ENCODE measurements around the gene ALK. TPM values are rescaled to one million over a fixed set of nuclear protein-coding genes. Genes with fewer than 3 reads are reported as not detected.

The ALK gene
- polyA plus RNA-seq, 1 donor from 2014 or later, result not detected

DNA sequence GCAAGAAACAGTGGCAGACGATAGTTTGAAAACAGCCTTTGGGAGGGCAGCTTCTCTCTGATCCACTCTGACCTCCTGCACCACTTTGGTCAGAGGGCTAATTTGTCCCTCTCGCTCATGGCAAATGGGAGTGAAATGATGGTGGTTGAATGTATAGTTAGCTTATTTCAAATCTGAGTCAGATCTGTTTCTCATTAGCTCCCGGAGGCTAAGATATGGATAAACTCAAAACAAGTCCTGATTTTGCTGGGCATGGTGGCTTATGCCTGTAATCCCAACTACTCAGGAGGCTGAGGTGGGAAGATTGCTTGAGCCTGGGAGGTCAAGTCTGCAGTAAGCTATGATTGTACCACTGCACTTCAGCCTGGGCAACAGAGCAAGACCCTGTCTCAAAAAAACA lies 145.0 kb downstream of the ALK start:
- H3K27me3 Mint-ChIP-seq, result peaks cover 4% of the 10 kb centered on the region
- H3K36me3 Mint-ChIP-seq, result no peaks in the 10 kb centered on the region
- H3K27ac Mint-ChIP-seq, result no peak overlapping the region
- H3K4me3 Mint-ChIP-seq, result no peak overlapping the region
- H3K4me1 Mint-ChIP-seq, result no peaks in the 10 kb centered on the region
- no peaks in the 10 kb centered on the region for H3K9me3 Mint-ChIP-seq

DNA sequence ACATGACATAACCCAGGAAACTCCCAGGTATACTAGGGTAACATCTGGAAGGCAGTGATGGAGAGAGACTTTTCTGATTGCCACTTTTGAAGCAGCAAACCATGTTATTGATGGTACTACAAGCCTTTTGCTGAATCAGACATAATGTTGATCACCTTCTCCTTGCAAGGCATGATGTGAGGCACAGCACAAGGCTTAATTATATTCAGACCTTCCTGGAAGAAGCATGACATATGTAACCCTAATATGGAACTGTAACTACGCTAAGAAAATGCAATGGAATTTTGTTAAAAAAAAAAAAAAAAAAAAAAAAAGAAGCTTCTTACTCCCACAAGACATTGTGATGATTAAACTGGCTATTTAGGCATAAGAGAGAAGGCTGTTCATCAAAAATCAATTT lies 145.4 kb downstream of the ALK start:
- Mint-ChIP-seq H3K36me3 (no peaks in the 10 kb centered on the region), H3K27ac (no peak overlapping the region), H3K4me1 (no peaks in the 10 kb centered on the region), H3K9me3 (no peaks in the 10 kb centered on the region), H3K27me3 (peaks cover 4% of the 10 kb centered on the region), H3K4me3 (no peak overlapping the region)

DNA sequence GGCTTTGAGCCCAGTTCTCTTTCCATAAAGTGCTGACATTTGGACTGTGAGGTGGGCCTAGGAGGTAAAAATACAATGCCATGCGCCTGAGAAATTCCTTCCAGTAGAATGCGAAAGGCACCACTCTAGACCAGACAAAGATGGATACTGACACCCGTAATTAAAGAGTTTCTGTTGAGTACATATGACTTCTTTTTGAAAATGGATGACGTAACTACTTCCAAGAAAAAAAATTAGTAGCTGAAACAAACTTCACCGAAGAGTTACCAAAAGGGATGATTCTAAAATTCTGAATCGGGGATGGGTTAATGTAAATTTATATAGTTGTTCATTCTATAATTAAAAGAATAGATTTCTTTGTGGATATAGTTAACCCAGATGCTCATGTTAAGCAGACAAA lies 146.8 kb downstream of the ALK start:
- Mint-ChIP-seq H3K27me3 (peaks cover 4% of the 10 kb centered on the region), H3K36me3 (no peaks in the 10 kb centered on the region), H3K4me1 (no peaks in the 10 kb centered on the region), H3K4me3 (no peak overlapping the region), H3K27ac (no peak overlapping the region), H3K9me3 (no peaks in the 10 kb centered on the region)

DNA sequence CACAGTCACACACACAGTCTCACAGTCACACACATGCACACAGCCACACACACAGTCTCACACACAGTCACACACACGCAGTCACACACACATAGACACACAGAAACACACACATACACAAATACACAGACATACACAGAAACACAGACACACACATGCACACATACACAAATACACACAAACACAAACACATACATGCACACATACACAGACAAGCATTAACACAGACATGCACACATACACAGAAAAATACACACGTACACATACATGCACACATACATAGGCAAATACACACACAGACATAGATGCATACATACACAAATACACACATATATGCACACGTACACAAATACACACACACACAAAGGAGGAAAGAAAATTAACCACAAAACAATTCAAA lies 150.5 kb downstream of the ALK start:
- H3K36me3 Mint-ChIP-seq, result no peaks in the 10 kb centered on the region
- no peak overlapping the region for H3K4me3 Mint-ChIP-seq
- H3K9me3 Mint-ChIP-seq, result no peaks in the 10 kb centered on the region
- peaks cover 7% of the 10 kb centered on the region for H3K27me3 Mint-ChIP-seq
- no peak overlapping the region for H3K27ac Mint-ChIP-seq
- no peaks in the 10 kb centered on the region for H3K4me1 Mint-ChIP-seq

DNA sequence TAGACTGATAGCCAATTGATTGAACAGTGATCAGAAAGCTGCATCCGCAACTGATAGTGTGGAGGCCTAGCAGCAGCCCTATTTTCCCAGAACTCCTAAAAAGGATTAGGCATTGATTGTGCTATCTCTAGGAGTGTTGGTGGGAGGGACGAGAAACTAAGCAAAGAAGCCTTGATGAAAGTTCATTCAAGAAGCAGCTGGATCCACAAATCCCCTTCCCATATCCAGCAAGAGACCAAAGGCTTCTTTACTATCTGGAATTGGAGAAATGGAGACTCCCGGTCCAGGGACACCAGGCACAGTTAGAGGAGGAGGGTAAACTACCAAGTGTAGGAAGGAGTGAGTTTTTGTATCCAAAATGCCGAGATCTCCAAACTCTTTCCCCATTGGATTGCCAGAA lies 151.5 kb downstream of the ALK start:
- Mint-ChIP-seq H3K27ac (no peak overlapping the region), H3K27me3 (peaks cover 7% of the 10 kb centered on the region), H3K4me1 (no peaks in the 10 kb centered on the region), H3K36me3 (no peaks in the 10 kb centered on the region), H3K4me3 (no peak overlapping the region), H3K9me3 (no peaks in the 10 kb centered on the region)

DNA sequence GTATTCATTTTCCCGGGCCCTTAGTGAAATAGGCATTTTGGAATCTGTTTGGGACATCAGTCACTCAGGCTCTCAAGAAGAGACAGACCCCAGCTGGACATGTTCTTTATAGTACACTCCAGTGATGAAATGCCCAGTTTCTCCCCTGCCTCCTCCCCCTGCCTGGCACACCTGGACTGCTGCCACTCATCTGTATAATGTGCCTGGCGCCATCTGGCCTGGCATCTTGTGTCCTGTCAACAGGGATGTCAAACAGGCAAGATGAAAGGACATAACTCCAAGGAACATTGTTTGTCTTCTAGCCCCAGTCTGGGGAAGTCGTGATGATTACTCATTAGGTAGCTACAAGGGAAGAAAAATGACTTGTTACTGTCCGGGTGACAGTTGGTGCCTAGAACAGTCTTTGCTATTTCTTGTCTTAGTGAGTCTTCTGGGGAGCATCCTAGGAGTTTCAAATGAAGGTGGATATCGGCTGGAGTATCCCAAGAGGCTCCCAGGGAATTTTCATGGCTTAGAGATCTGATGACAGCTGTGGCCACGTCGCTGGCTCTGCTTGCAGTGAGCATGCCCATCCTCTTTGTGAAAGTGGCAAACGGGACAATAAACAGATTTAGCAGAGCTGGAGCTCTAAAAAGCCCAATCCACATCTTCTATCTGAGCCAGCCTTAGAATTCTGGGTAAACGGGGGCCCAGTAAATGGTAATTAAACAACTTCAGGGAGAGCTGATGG lies 153.6 kb downstream of the ALK start:
- H3K4me3 Mint-ChIP-seq, result no peak overlapping the region
- no peaks in the 10 kb centered on the region for H3K36me3 Mint-ChIP-seq
- H3K27me3 Mint-ChIP-seq, result peaks cover 5% of the 10 kb centered on the region
- H3K9me3 Mint-ChIP-seq, result no peaks in the 10 kb centered on the region
- no peak overlapping the region for H3K27ac Mint-ChIP-seq
- H3K4me1 Mint-ChIP-seq, result no peaks in the 10 kb centered on the region

DNA sequence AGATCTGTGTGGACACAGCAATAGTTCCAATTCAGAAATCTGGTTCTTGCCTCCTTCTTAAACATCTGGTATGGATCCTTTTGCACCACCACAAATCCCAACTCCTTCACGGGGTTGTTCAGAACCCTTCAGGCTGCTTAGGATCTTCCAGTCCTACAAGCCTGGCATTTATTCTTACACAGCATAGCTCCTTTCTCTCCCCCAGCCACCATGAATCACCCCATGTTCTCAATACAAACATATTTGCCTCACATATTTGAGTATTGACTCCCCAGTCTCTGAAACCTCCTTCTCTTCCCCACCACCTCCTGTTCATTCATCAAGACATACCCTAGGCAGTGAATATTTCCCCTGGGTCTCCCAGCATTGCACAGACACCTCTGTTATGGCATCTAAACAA lies 155.2 kb downstream of the ALK start:
- Mint-ChIP-seq H3K27ac (no peak overlapping the region), H3K27me3 (peaks cover 3% of the 10 kb centered on the region), H3K36me3 (no peaks in the 10 kb centered on the region), H3K4me3 (no peak overlapping the region), H3K9me3 (no peaks in the 10 kb centered on the region), H3K4me1 (no peaks in the 10 kb centered on the region)

DNA sequence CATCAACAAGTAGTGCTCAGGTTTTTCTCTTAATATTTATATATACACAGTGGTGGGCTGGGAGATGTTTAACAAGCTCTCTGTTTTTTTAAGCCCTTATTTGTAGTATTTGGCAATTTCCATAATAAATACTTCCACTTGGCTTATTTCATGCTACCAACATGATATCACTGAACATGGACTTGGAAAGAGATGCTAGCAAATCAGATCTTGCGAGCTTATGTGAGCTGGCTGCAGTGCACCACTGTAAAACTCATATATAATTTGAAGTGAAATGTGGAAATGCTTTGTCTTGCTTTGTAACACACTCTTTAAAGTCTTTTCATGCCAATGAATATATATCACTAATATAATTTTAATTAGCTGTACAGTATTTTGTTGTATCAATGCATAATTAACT lies 155.7 kb downstream of the ALK start:
- Mint-ChIP-seq H3K9me3 (no peaks in the 10 kb centered on the region), H3K4me1 (no peaks in the 10 kb centered on the region), H3K27me3 (peaks cover 5% of the 10 kb centered on the region), H3K4me3 (no peak overlapping the region), H3K27ac (no peak overlapping the region), H3K36me3 (no peaks in the 10 kb centered on the region)

DNA sequence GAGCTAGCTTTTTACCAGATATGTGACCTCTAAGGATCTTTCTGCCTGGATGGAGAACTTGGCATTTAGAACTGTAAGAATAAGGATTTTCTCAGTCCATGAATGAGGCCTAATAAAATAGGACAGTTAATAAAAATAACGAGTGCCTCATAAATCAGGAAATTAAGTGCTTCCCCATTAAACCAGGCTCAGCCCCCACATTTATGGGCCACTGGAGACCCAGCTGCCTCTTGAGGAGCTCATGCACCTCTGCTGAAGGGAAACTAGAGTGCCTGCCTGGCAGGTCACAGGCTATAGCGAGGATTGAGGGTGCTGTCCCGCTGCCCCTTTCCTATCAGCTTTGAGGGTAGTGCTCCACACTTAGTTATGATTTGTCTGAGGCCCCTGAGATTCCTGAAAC lies 158.0 kb downstream of the ALK start:
- Mint-ChIP-seq H3K36me3 (no peaks in the 10 kb centered on the region), H3K27ac (no peak overlapping the region), H3K9me3 (no peaks in the 10 kb centered on the region), H3K4me1 (peaks cover 0 to 2% (median 0%) of the 10 kb centered on the region in 3 donors), H3K27me3 (peaks cover 2% of the 10 kb centered on the region), H3K4me3 (no peak overlapping the region)

DNA sequence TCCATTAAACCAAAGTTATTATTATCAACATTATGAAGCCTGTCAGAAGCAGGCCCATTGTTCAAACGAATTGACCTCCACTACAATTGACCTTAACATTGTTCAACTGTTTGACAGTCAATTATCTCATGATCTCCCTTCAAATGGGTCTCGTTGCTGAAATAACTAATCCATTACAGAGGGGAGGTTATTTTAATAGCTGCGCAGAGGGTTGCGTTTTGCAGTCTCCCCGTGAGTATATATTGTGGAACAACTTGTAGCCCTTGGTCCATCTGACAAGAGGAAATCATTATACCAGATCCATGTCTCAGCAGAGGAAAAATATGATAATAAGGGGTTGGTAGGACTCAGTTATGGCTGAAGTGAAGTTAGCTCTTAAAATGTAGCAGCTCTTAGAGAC lies 159.1 kb downstream of the ALK start:
- H3K27me3 Mint-ChIP-seq, result peaks cover 2% of the 10 kb centered on the region
- no peaks in the 10 kb centered on the region for H3K9me3 Mint-ChIP-seq
- H3K27ac Mint-ChIP-seq, result no peak overlapping the region
- peaks cover 0 to 4% (median 0%) of the 10 kb centered on the region in 3 donors for H3K4me1 Mint-ChIP-seq
- no peak overlapping the region for H3K4me3 Mint-ChIP-seq
- H3K36me3 Mint-ChIP-seq, result no peaks in the 10 kb centered on the region

DNA sequence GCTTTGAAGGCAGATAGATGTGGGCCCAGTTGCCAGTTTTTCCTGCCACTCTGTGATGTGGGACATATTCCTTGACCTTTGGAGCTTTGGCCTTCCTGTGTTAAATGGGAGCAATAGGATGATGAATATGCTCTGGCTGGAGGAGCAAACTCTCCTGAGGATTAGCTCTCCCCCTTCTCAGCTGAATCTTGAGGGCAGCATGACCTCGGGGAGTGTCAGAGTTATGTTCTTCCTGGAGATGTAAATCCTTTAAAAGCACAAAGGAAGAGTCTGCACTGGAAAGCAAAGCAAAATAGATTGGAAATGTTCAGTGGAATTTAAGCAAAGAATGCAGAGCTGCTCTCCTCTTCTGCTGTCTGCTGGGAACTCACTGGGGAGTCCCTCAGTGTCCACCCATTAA lies 160.1 kb downstream of the ALK start:
- H3K27me3 Mint-ChIP-seq, result peaks cover 2% of the 10 kb centered on the region
- H3K36me3 Mint-ChIP-seq, result no peaks in the 10 kb centered on the region
- H3K4me3 Mint-ChIP-seq, result peak overlapping the region in 1 of 4 donors; percentile 13
- no peaks in the 10 kb centered on the region for H3K9me3 Mint-ChIP-seq
- peaks cover 0 to 4% (median 0%) of the 10 kb centered on the region in 3 donors for H3K4me1 Mint-ChIP-seq
- H3K27ac Mint-ChIP-seq, result no peak overlapping the region

DNA sequence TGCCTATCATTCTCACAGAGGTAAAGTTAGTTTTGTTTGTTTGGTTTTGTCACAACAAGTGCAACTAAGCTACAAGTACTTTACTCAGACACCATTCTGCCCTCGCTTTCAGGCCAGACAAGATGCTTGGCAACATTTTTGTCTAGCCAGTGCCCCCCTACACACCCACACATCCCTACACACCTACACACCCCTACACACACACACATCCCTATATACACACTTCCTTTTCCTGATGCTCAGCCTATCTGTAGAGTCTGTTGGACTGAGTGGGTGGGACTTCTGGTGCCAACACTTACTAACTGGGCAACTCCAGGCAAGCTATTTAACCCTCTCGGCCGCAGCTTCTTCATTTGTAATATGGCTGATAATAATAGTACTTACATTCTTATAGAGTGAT lies 161.4 kb downstream of the ALK start:
- Mint-ChIP-seq H3K27me3 (peaks cover 2% of the 10 kb centered on the region), H3K27ac (no peak overlapping the region), H3K36me3 (no peaks in the 10 kb centered on the region), H3K4me3 (no peak overlapping the region), H3K4me1 (peaks cover 0 to 4% (median 0%) of the 10 kb centered on the region in 3 donors), H3K9me3 (no peaks in the 10 kb centered on the region)

DNA sequence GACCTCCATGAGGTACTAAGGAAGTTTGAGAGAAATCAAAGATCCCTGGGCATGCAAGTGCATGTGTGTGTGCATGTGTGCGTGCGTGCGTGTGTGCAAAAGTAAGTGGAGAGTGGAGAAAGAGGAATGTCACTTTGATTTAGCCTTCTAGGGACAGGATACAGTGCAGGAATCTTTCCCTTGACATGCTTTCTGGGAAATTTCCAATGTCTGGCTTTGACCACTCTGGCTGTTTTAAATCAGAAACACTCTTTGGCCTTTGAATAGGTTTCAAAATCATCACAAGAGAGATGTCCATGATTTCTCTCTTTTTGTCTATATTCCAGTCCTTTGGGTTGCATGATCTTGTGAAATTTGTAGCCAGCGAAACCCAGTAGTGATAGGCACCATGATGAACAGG lies 162.0 kb downstream of the ALK start:
- peaks cover 2% of the 10 kb centered on the region for H3K27me3 Mint-ChIP-seq
- no peaks in the 10 kb centered on the region for H3K36me3 Mint-ChIP-seq
- H3K27ac Mint-ChIP-seq, result no peak overlapping the region
- no peak overlapping the region for H3K4me3 Mint-ChIP-seq
- H3K4me1 Mint-ChIP-seq, result peaks cover 0 to 4% (median 0%) of the 10 kb centered on the region in 3 donors
- H3K9me3 Mint-ChIP-seq, result no peaks in the 10 kb centered on the region

DNA sequence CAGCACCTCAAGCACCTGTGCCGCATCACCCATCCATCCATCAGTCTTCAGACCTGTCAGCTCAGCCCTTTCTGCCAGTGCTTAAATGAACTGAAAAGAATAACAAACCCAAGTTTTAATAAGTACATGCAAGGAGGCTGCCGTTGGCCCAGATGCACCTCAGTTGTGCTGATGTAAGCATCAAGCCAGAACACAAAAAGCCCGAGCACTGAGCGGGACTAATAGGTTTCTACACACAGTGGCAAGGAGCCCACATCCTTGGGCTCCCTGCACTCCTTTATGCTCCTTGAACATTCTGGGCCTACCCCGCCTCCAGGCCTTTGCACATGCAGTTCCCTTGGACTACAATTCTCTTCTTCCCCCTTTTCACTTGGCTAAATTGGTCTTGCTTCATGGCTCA lies 165.6 kb downstream of the ALK start:
- H3K4me1 Mint-ChIP-seq, result peaks cover 0 to 4% (median 0%) of the 10 kb centered on the region in 3 donors
- H3K27ac Mint-ChIP-seq, result no peak overlapping the region
- H3K9me3 Mint-ChIP-seq, result no peaks in the 10 kb centered on the region
- H3K36me3 Mint-ChIP-seq, result no peaks in the 10 kb centered on the region
- H3K27me3 Mint-ChIP-seq, result no peaks in the 10 kb centered on the region
- H3K4me3 Mint-ChIP-seq, result no peak overlapping the region

DNA sequence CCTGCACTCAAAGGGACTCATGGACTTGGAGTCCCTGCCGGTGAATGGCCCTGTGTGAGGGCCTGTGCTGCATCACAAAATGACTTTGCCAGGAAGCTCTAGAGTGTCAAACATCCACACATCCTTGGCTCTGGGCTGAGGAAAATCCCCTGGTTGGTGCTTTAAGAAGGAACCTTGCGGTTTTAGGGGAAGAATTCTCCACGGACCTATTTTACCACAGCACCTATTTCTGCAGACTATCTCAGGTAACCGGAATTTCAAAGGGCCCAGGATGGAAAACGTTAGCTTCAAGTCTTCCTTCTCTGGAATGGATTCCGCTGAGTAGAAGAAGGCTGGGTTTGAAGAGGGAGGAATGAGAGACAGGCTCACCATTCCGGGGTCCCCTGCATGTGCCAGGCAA lies 166.2 kb downstream of the ALK start:
- peaks cover 0 to 4% (median 0%) of the 10 kb centered on the region in 3 donors for H3K4me1 Mint-ChIP-seq
- H3K4me3 Mint-ChIP-seq, result no peak overlapping the region
- H3K9me3 Mint-ChIP-seq, result no peaks in the 10 kb centered on the region
- H3K27ac Mint-ChIP-seq, result no peak overlapping the region
- H3K36me3 Mint-ChIP-seq, result no peaks in the 10 kb centered on the region
- H3K27me3 Mint-ChIP-seq, result no peaks in the 10 kb centered on the region

DNA sequence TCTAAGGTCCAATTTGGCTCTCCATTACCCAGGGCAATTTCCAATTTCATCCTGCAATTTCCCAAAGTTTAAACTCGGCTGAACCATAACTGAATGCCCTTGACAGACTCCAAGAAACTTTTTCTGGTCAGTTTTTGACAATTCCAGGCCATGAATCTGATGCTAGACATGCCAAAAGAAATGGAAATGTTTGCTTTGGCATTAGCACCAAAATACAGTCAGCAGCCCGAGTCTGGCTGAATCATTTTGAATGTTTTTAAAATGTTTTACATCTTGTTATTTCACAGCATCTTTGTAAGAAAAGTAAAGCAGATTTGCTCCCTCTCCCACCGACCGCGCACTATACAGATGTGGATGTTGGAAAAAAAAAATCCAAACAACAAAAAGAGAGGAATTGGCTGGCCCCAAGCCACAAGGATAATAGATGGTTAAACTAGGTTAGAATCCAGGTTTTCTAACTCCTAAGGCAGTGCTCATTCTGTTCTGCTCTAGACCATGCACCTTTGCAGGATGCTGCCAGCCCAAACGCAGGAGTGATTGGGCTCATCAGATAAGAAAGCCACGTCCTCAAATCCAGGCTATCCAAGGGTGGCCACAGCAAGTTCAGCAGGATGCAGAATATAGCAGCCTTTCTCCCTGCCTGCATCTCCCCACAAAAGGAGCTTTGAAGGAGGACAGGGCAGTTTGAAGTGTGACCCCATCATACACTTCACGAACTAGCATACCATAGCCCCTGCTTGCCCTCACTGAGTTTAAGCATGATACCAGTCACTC lies 167.5 kb downstream of the ALK start:
- no peaks in the 10 kb centered on the region for H3K27me3 Mint-ChIP-seq
- peaks cover 0 to 4% (median 0%) of the 10 kb centered on the region in 3 donors for H3K4me1 Mint-ChIP-seq
- no peak overlapping the region for H3K27ac Mint-ChIP-seq
- no peaks in the 10 kb centered on the region for H3K36me3 Mint-ChIP-seq
- no peak overlapping the region for H3K4me3 Mint-ChIP-seq
- no peaks in the 10 kb centered on the region for H3K9me3 Mint-ChIP-seq
